Measurements from ENCODE around the gene SDR42E1.

The SDR42E1 gene

GRCh38 chr16:81996664-81997509 is 14.4 kb downstream of the SDR42E1 start:
- no peak for TF ChIP-seq CTCF (conservative IDR thresholded peaks at IDR 0.05; ENCODE audit: low read depth, low read length)
- no peak overlapping the region for H2AFZ ChIP-seq (ENCODE audit: low read depth)
- no peaks in the 10 kb centered on the region; the same call in 1 of the 2 replicates for H3K36me3 ChIP-seq (ENCODE audit: insufficient read depth)
- no peaks in the 10 kb centered on the region for H3K79me2 ChIP-seq (ENCODE audit: insufficient read depth, low read depth)
- no peaks in the 10 kb centered on the region for H4K20me1 ChIP-seq (ENCODE audit: insufficient read depth)
- no peaks in the 10 kb centered on the region for H3K27me3 ChIP-seq (ENCODE audit: insufficient read depth, low read depth)
- no peak overlapping the region for H3K4me2 ChIP-seq
- no peaks in the 10 kb centered on the region for H3K4me1 ChIP-seq (ENCODE audit: low read depth, poor library complexity, severe bottlenecking)
- H3K4me3 ChIP-seq (IDR thresholded peaks at IDR 0.05; ENCODE audit: insufficient read depth, low read depth, low read length), result no peak overlapping the region
- H3K27ac ChIP-seq, result no peak overlapping the region
- no peak overlapping the region for H3K9ac ChIP-seq

DNA sequence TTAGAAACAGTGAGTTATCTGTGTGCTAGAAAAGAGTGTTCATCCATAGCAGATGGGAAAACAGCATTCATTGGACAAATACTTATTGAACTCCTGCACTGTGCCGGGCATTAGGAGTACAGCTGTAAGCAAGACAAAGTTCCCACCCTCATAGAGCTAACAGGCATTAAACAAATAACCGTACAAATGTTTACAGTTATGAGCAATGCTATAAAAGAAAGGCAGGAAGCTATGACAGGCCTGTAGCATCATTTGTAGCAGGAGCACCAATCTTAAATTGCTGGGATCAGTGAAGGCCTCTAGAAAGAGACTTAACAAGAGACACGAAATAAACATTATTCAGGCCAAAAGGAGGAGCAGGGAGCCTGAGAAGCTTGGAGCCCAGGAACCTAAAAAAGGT is 15.6 kb downstream of the SDR42E1 start:
- Histone ChIP-seq H4K20me1 (ENCODE audit: insufficient read depth) (no peaks in the 10 kb centered on the region), H2AFZ (ENCODE audit: low read depth) (no peak overlapping the region), H3K79me2 (ENCODE audit: insufficient read depth, low read depth) (no peaks in the 10 kb centered on the region), H3K4me3 (IDR thresholded peaks at IDR 0.05; ENCODE audit: insufficient read depth, low read depth, low read length) (no peak overlapping the region), H3K27ac (no peak overlapping the region), H3K4me2 (no peak overlapping the region), H3K4me1 (ENCODE audit: low read depth, poor library complexity, severe bottlenecking) (no peaks in the 10 kb centered on the region), H3K27me3 (ENCODE audit: insufficient read depth, low read depth) (no peaks in the 10 kb centered on the region), H3K9ac (no peak overlapping the region), H3K36me3 (ENCODE audit: insufficient read depth) (no peaks in the 10 kb centered on the region; the same call in 1 of the 2 replicates)
- TF ChIP-seq CTCF (conservative IDR thresholded peaks at IDR 0.05; ENCODE audit: low read depth, low read length), result no peak

GRCh38 chr16:81994485-81994884 is 16.8 kb downstream of the SDR42E1 start:
- H3K9ac ChIP-seq, result no peak overlapping the region
- H3K79me2 ChIP-seq (ENCODE audit: insufficient read depth, low read depth), result no peaks in the 10 kb centered on the region
- no peaks in the 10 kb centered on the region for H4K20me1 ChIP-seq (ENCODE audit: insufficient read depth)
- no peak overlapping the region for H3K4me2 ChIP-seq
- H3K4me3 ChIP-seq (IDR thresholded peaks at IDR 0.05; ENCODE audit: insufficient read depth, low read depth, low read length), result no peak overlapping the region
- H2AFZ ChIP-seq (ENCODE audit: low read depth), result no peak overlapping the region
- no peaks in the 10 kb centered on the region for H3K4me1 ChIP-seq (ENCODE audit: low read depth, poor library complexity, severe bottlenecking)
- H3K27me3 ChIP-seq (ENCODE audit: insufficient read depth, low read depth), result no peaks in the 10 kb centered on the region
- no peak overlapping the region for H3K27ac ChIP-seq
- peak; percentile 55 for TF ChIP-seq CTCF (conservative IDR thresholded peaks at IDR 0.05; ENCODE audit: low read depth, low read length)
- H3K36me3 ChIP-seq (ENCODE audit: insufficient read depth), result no peaks in the 10 kb centered on the region

GRCh38 chr16:81992859-81993258 is 18.4 kb downstream of the SDR42E1 start:
- H2AFZ ChIP-seq (ENCODE audit: low read depth), result no peak overlapping the region
- H3K27ac ChIP-seq, result no peak overlapping the region
- no peaks in the 10 kb centered on the region for H3K36me3 ChIP-seq (ENCODE audit: insufficient read depth)

More at GRCh38 chr16:81992859-81993258, 18.4 kb downstream of the SDR42E1 start:
- H3K27me3 ChIP-seq (ENCODE audit: insufficient read depth, low read depth), result no peaks in the 10 kb centered on the region
- H3K9ac ChIP-seq, result no peak overlapping the region
- H3K4me2 ChIP-seq, result no peak overlapping the region
- no peak for TF ChIP-seq CTCF (conservative IDR thresholded peaks at IDR 0.05; ENCODE audit: low read depth, low read length)
- no peaks in the 10 kb centered on the region for H3K79me2 ChIP-seq (ENCODE audit: insufficient read depth, low read depth)
- no peak overlapping the region for H3K4me3 ChIP-seq (IDR thresholded peaks at IDR 0.05; ENCODE audit: insufficient read depth, low read depth, low read length)
- H4K20me1 ChIP-seq (ENCODE audit: insufficient read depth), result no peaks in the 10 kb centered on the region
- H3K4me1 ChIP-seq (ENCODE audit: low read depth, poor library complexity, severe bottlenecking), result no peaks in the 10 kb centered on the region
